Osteocyte (in vitro differentiated cells): ENCODE data around the gene GPSM1. TPM values are rescaled to one million over a fixed set of nuclear protein-coding genes. Genes with fewer than 3 reads are reported as not detected.

ENCODE experiments used
- DNase-seq: peaks from one replicate; pipeline ENCODE4 v3.0.0; 2021; ENCODE audit warnings: mixed read lengths; ENCODE audit not compliant: unreplicated experiment; ENCODE audit errors: extremely low spot score
- H3K27ac Mint-ChIP-seq: one replicate; pipeline ENCODE4 v1.8.0; 2021; ENCODE audit warnings: mild to moderate bottlenecking, mixed read lengths; ENCODE audit not compliant: unreplicated experiment
- H3K27me3 Mint-ChIP-seq: one replicate; pipeline ENCODE4 v1.8.0; 2021; ENCODE audit warnings: mixed read lengths; ENCODE audit not compliant: unreplicated experiment
- H3K36me3 Mint-ChIP-seq: one replicate; pipeline ENCODE4 v1.8.0; 2021; ENCODE audit warnings: mixed read lengths; ENCODE audit not compliant: unreplicated experiment
- H3K4me1 Mint-ChIP-seq: one replicate; pipeline ENCODE4 v1.8.0; 2021; ENCODE audit warnings: mixed read lengths; ENCODE audit not compliant: unreplicated experiment
- H3K4me3 Mint-ChIP-seq: one replicate; pipeline ENCODE4 v1.8.0; 2021; ENCODE audit warnings: mild to moderate bottlenecking, moderate library complexity, mixed read lengths; ENCODE audit not compliant: unreplicated experiment
- H3K9me3 Mint-ChIP-seq: one replicate; pipeline ENCODE4 v1.8.0; 2021; ENCODE audit warnings: mixed read lengths; ENCODE audit not compliant: unreplicated experiment
- CTCF ChIP-seq: fragments of 200-600 bp; sonication (generic); IDR thresholded peaks from 2 replicates; pipeline ENCODE4 v1.5.0; 2021; ENCODE audit warnings: antibody characterized with exemption, mild to moderate bottlenecking, moderate library complexity
- total RNA-seq: library from RNA; stranded (reverse); gene quantifications from 2 replicates; pipeline ENCODE4 v1.2.1, GENCODE V29; 2021

The GPSM1 gene
- total RNA-seq, 1 donor from 2014 or later: 37.1 TPM

GRCh38 chr9:136323371-136323789, 4.0 kb upstream of the GPSM1 start:
- Mint-ChIP-seq H3K27me3 (peaks cover 20% of the 10 kb centered on the region), H3K36me3 (no peaks in the 10 kb centered on the region), H3K9me3 (no peaks in the 10 kb centered on the region), H3K4me3 (no peak overlapping the region), H3K27ac (no peak overlapping the region), H3K4me1 (peaks cover 29% of the 10 kb centered on the region)
- TF ChIP-seq CTCF: no peak
- no peak for DNase-seq

- no peak overlapping the region for H3K4me3 Mint-ChIP-seq
- H3K27me3 Mint-ChIP-seq: peaks cover 20% of the 10 kb centered on the region
- no peaks in the 10 kb centered on the region for H3K9me3 Mint-ChIP-seq
- H3K27ac Mint-ChIP-seq: no peak overlapping the region
- H3K4me1 Mint-ChIP-seq: peaks cover 41% of the 10 kb centered on the region
- no peak for TF ChIP-seq CTCF
- DNase-seq: no peak
- H3K36me3 Mint-ChIP-seq: no peaks in the 10 kb centered on the region
These were observed 2.6 kb upstream of the GPSM1 start for GRCh38 chr9:136324501-136325300.

- TF ChIP-seq CTCF: no peak
- Mint-ChIP-seq H3K4me1 (peaks cover 41% of the 10 kb centered on the region), H3K36me3 (no peaks in the 10 kb centered on the region), H3K27me3 (peaks cover 20% of the 10 kb centered on the region), H3K4me3 (no peak overlapping the region), H3K9me3 (no peaks in the 10 kb centered on the region), H3K27ac (peak overlapping the region; percentile 92)
- DNase-seq: no peak
These were observed 2.0 kb upstream of the GPSM1 start for GRCh38 chr9:136325358-136325757.

- Mint-ChIP-seq H3K36me3 (no peaks in the 10 kb centered on the region), H3K9me3 (no peaks in the 10 kb centered on the region), H3K4me1 (peaks cover 41% of the 10 kb centered on the region), H3K27ac (peak overlapping the region; percentile 92), H3K27me3 (peaks cover 16% of the 10 kb centered on the region), H3K4me3 (peak overlapping the region; percentile 71)
- DNase-seq: peak; percentile 95
- TF ChIP-seq CTCF: no peak
These were observed 1.1 kb upstream of the GPSM1 start for GRCh38 chr9:136326061-136326760.

GRCh38 chr9:136326761-136327303, 507 bp upstream of the GPSM1 start:
- DNase-seq: no peak
- TF ChIP-seq CTCF: no peak
- peaks cover 41% of the 10 kb centered on the region for H3K4me1 Mint-ChIP-seq
- H3K4me3 Mint-ChIP-seq: peak overlapping the region; percentile 71
- peaks cover 16% of the 10 kb centered on the region for H3K27me3 Mint-ChIP-seq
- H3K9me3 Mint-ChIP-seq: no peaks in the 10 kb centered on the region
- H3K36me3 Mint-ChIP-seq: no peaks in the 10 kb centered on the region
- H3K27ac Mint-ChIP-seq: peak overlapping the region; percentile 92
